ENCODE measurements around the gene BSCL2.

The BSCL2 gene

GRCh38 chr11:62647609-62648005, 59.6 kb downstream of the BSCL2 start:
- no peak for DNase-seq (ENCODE audit: low spot score in 2 of 2)
- Mint-ChIP-seq H3K27ac (no peak overlapping the region), H3K36me3 (no peaks in the 10 kb centered on the region), H3K27me3 (no peaks in the 10 kb centered on the region), H3K9me3 (no peaks in the 10 kb centered on the region), H3K4me1 (peaks cover 19% of the 10 kb centered on the region), H3K4me3 (no peak overlapping the region)
- no peak for ATAC-seq (ENCODE audit: low read depth)

GRCh38 chr11:62646825-62647608, 60.2 kb downstream of the BSCL2 start:
- Mint-ChIP-seq H3K4me3 (peak overlapping the region; percentile 90), H3K27me3 (no peaks in the 10 kb centered on the region), H3K27ac (peak overlapping the region; percentile 88), H3K4me1 (peaks cover 15% of the 10 kb centered on the region), H3K36me3 (no peaks in the 10 kb centered on the region), H3K9me3 (no peaks in the 10 kb centered on the region)
- no peak for DNase-seq (ENCODE audit: low spot score in 2 of 2)
- ATAC-seq (ENCODE audit: low read depth): no peak

- Mint-ChIP-seq H3K36me3 (no peaks in the 10 kb centered on the region), H3K4me1 (peaks cover 11% of the 10 kb centered on the region), H3K4me3 (peak within 1 kb of the TSS; percentile 90), H3K27me3 (no peaks in the 10 kb centered on the region), H3K9me3 (no peaks in the 10 kb centered on the region), H3K27ac (peak within 1 kb of the TSS; percentile 88)
- DNase-seq (ENCODE audit: low spot score in 2 of 2): peak; percentile 87 to 96
- ATAC-seq (ENCODE audit: low read depth): peak; percentile 99
Measured at GRCh38 chr11:62645946-62646824, 61.0 kb downstream of the BSCL2 start, which contains the start of gene GANAB. GANAB (minus strand) TSS chr11:62646613; CDS start chr11:62646599, 14 bp downstream.

- no peaks in the 10 kb centered on the region for H3K27me3 Mint-ChIP-seq
- peaks cover 9% of the 10 kb centered on the region for H3K4me1 Mint-ChIP-seq
- H3K9me3 Mint-ChIP-seq: no peaks in the 10 kb centered on the region
- peak overlapping the region; percentile 88 for H3K27ac Mint-ChIP-seq
- no peaks in the 10 kb centered on the region for H3K36me3 Mint-ChIP-seq
- DNase-seq (ENCODE audit: low spot score in 2 of 2) (no peak), ATAC-seq (ENCODE audit: low read depth) (no peak)
- H3K4me3 Mint-ChIP-seq: peak overlapping the region; percentile 90
Measured at GRCh38 chr11:62645671-62645945, 61.6 kb downstream of the BSCL2 start.

- no peaks in the 10 kb centered on the region for H3K27me3 Mint-ChIP-seq
- H3K36me3 Mint-ChIP-seq: peaks cover 5% of the 10 kb centered on the region
- DNase-seq (ENCODE audit: low spot score in 2 of 2) (no peak), ATAC-seq (ENCODE audit: low read depth) (no peak)
- peaks cover 12% of the 10 kb centered on the region for H3K4me1 Mint-ChIP-seq
- no peaks in the 10 kb centered on the region for H3K9me3 Mint-ChIP-seq
- peak overlapping the region; percentile 21 for H3K4me3 Mint-ChIP-seq
- peak overlapping the region; percentile 58 for H3K27ac Mint-ChIP-seq
Measured at GRCh38 chr11:62644220-62644619, 63.0 kb downstream of the BSCL2 start.

Data from memory B cell (primary cell).